ENCODE data around the gene ADAM15. TPM values are rescaled to one million over a fixed set of nuclear protein-coding genes. Genes with fewer than 3 reads are reported as not detected.

The ADAM15 gene
- total RNA-seq, 3 donors from 2014 or later = 97.8 to 155 (median 109) TPM

DNA sequence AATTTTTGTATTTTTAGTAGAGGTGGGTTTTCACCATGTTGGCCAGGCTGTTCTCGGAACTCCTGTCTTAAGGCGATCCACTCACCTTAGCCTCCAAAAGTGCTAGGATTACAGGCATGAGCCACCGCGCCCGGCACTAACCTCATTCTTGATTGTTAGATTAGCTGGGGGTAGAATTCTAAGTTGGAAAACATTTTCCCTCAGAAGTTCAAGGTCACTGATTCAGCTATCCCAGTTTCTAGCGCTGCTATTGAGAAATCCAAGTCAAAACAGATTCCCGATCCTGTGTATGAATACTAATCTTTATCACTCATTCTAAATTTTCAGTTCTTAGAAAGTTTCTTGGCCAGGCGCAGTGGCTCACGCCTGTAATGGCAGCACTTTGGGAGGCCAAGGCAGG lies 52.2 kb downstream of the ADAM15 start:
- Histone ChIP-seq H3K27me3 (no peaks in the 10 kb centered on the region), H3K9me3 (no peaks in the 10 kb centered on the region), H3K27ac (no peak overlapping the region), H3K4me1 (no peaks in the 10 kb centered on the region), H3K4me3 (no peak overlapping the region), H3K36me3 (no peaks in the 10 kb centered on the region)
- intact Hi-C loops (cut with DNase I; ENCODE audit: low total_unique reads) = loop anchor here (5.0 kb wide), 1 partner anchor 1386 kb away; no protein-coding TSS in a partner anchor
- DNase-seq (ENCODE audit: low spot score in 2 of 2) = no peak
- TF ChIP-seq, protein P1, sequence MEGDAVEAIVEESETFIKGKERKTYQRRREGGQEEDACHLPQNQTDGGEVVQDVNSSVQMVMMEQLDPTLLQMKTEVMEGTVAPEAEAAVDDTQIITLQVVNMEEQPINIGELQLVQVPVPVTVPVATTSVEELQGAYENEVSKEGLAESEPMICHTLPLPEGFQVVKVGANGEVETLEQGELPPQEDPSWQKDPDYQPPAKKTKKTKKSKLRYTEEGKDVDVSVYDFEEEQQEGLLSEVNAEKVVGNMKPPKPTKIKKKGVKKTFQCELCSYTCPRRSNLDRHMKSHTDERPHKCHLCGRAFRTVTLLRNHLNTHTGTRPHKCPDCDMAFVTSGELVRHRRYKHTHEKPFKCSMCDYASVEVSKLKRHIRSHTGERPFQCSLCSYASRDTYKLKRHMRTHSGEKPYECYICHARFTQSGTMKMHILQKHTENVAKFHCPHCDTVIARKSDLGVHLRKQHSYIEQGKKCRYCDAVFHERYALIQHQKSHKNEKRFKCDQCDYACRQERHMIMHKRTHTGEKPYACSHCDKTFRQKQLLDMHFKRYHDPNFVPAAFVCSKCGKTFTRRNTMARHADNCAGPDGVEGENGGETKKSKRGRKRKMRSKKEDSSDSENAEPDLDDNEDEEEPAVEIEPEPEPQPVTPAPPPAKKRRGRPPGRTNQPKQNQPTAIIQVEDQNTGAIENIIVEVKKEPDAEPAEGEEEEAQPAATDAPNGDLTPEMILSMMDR (IDR thresholded peaks at IDR 0.05) = no peak
- no peak for TF ChIP-seq POLR2A (IDR thresholded peaks at IDR 0.05)
- no peak for TF ChIP-seq POLR2AphosphoS5 (IDR thresholded peaks at IDR 0.05)

DNA sequence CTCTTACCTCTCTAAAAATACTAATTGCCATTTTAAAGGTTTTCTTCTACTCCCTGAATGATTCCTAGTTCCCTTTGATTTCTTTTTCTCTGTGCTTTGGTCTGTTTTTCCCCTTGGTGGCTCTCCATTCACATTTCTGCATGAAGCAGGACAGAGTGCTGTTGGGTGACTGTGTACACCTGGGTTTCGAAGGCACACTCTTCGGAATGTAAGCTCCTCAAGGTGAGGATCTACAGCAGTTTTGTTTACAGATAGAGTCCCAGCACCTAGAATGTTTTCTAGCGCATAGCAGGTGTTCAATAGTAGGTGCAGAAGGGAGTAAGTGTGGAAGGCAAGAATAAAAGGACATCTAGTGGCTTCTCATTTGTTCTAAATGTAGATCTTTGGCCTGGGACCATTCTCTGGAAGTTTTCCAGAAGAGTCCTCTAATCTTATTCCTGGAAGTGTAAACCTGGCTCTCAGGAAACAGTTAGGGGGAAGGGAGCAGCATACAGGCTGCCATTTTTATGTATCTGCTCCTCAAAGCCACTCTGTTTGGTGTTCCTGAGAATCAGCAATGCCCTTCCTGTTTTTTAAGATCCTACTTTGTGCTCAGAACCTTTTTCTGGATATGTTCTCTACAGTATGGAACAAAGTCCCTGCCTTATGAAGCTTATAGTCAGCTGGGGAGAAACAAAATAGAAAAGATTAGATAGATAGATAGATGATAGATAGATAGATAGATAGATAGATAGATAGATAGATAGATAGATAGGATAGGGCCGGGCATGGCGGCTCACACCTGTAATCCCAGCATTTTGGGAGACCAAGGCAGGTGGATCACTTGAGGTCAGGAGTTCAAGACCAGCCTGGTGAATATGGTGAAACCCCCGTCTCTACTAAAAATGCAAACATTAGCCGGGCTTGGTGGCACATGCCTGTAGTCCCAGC lies 53.8 kb downstream of the ADAM15 start:
- no peak for DNase-seq (ENCODE audit: low spot score in 2 of 2)
- Histone ChIP-seq H3K36me3 (no peaks in the 10 kb centered on the region), H3K27me3 (no peaks in the 10 kb centered on the region), H3K27ac (peak overlapping the region in 1 of 2 donors; percentile 25), H3K4me3 (no peak overlapping the region), H3K4me1 (no peaks in the 10 kb centered on the region), H3K9me3 (no peaks in the 10 kb centered on the region)
- TF ChIP-seq POLR2A (IDR thresholded peaks at IDR 0.05) (no peak), POLR2AphosphoS5 (IDR thresholded peaks at IDR 0.05) (no peak)
- TF ChIP-seq, protein P1 (IDR thresholded peaks at IDR 0.05) = no peak
- intact Hi-C loops (cut with DNase I; ENCODE audit: low total_unique reads) = loop anchor here (5.0 kb wide), 1 partner anchor 1388 kb away; no protein-coding TSS in a partner anchor

DNA sequence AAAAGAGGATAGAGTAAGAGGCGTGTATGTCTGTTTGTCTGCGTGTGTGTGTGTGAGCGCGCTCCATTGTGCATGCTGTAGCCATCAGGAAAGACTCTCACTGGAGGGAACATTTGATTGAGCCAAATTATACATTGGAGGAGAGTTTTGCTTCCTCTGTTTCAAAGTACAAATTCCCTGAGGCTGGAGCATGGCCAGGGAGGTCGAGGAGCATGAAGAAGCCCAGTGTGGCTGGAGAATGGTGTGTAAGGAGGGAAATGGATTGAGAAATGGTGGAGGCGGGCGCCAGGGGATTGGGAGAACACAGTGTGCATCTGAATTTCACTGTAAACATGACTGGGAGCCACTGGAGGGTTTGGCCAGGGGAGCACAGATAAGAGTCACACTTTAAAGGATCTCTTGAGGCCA lies 54.5 kb downstream of the ADAM15 start:
- no peaks in the 10 kb centered on the region for H3K9me3 ChIP-seq
- no peaks in the 10 kb centered on the region for H3K36me3 ChIP-seq
- H3K4me3 ChIP-seq = no peak overlapping the region
- H3K27me3 ChIP-seq = no peaks in the 10 kb centered on the region
- intact Hi-C loops (cut with DNase I; ENCODE audit: low total_unique reads) = no loop called here
- H3K4me1 ChIP-seq = no peaks in the 10 kb centered on the region
- H3K27ac ChIP-seq = peak overlapping the region in 1 of 2 donors; percentile 25
- no peak for DNase-seq (ENCODE audit: low spot score in 2 of 2)
- TF ChIP-seq POLR2AphosphoS5 (IDR thresholded peaks at IDR 0.05) (no peak), POLR2A (IDR thresholded peaks at IDR 0.05) (no peak)
- TF ChIP-seq, protein P1 (IDR thresholded peaks at IDR 0.05) = no peak

DNA sequence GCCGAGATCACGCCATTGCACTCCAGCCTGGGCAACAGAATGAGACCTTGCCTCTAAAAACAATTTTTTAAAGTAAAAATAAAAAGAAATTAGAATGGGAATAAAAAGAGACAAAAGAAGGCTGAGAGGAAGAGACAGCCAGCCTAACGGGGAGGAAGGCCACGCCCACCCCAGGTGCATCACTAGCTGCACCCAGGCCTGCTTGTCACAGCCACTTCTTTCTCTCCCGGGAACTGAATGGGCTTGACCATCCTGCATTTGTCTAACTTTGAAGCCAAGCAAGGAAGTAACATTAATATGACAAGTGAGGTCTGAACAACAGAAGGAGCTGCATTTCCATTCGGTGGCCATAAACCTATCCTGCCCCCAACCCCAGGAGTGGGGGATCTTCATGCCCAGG lies 55.7 kb downstream of the ADAM15 start:
- Histone ChIP-seq H3K27ac (no peak overlapping the region), H3K4me3 (no peak overlapping the region), H3K27me3 (no peaks in the 10 kb centered on the region), H3K4me1 (no peaks in the 10 kb centered on the region), H3K9me3 (no peaks in the 10 kb centered on the region), H3K36me3 (no peaks in the 10 kb centered on the region)
- TF ChIP-seq POLR2A (IDR thresholded peaks at IDR 0.05) (no peak), POLR2AphosphoS5 (IDR thresholded peaks at IDR 0.05) (no peak)
- TF ChIP-seq, protein P1 (IDR thresholded peaks at IDR 0.05) = no peak
- intact Hi-C loops (cut with DNase I; ENCODE audit: low total_unique reads) = no loop called here
- DNase-seq (ENCODE audit: low spot score in 2 of 2) = no peak

Measured in breast epithelium (tissue), 4 donors.